HG03565 (cell line): ENCODE data around the gene IMPACT.

ENCODE experiments used
- ATAC-seq: cut with Tn5 transposase; IDR thresholded peaks from one replicate; pipeline ENCODE4 v1.9.1; 2021; ENCODE audit warnings: mild to moderate bottlenecking, moderate library complexity; ENCODE audit not compliant: unreplicated experiment

IMPACT gene, protein sequence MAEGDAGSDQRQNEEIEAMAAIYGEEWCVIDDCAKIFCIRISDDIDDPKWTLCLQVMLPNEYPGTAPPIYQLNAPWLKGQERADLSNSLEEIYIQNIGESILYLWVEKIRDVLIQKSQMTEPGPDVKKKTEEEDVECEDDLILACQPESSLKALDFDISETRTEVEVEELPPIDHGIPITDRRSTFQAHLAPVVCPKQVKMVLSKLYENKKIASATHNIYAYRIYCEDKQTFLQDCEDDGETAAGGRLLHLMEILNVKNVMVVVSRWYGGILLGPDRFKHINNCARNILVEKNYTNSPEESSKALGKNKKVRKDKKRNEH

GRCh38 chr18:24426398-24427294 lies at the start of gene IMPACT:
TSS of gene IMPACT (plus strand) at chr18:24426670. CDS start at chr18:24426757, 87 bp downstream.
- ATAC-seq: peak; percentile 76

- ATAC-seq: no peak
Observed at GRCh38 chr18:24378598-24378997, 47.9 kb upstream of the IMPACT start.

DNA sequence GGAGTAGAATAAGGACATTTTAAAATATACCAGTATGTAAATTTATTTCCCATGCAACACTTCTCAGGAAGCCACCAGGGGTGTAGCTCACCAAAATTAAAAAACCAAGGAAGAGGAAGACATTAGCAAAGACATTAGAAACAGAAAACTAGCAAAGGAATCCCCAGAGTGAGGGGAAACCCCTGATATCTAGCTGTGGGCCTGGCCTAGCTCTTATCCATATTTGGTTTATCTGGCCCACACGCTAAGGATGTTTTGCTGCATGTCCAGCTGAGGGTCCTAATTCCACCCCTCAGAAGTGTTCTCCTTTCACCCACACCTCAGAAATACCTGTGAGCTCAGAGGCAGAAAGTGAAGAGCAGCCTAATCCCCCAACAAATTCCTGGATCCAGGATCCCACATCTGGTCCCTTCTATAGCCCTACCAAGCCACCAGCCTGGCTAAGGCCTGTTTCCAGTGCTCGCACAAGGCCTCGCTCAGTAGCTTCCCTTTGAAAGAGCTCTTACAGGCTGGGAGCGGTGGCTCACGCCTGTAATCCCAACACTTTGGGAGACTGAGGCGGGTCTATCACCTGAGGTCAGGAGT lies 46.2 kb upstream of the IMPACT start:
- ATAC-seq: no peak

DNA sequence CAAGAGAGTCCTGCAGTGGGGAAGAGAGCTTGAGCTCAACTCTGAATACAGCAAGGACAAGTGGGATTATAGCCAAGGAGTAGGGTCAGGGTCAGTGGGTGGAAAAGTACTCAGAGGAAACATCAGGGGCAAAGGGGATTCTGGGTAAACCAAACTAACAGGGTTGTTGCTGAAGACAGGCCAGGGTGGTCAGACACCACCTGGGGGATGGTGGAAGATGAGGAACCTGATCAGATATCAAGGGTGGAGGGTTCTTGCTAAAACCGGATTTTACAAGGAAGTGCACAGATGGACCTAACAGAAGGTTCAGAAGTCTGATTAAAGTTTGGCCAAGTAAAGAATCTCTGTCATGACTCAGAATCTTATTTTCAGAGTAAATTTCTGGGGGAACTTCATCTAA lies 45.3 kb upstream of the IMPACT start:
- ATAC-seq: no peak

DNA sequence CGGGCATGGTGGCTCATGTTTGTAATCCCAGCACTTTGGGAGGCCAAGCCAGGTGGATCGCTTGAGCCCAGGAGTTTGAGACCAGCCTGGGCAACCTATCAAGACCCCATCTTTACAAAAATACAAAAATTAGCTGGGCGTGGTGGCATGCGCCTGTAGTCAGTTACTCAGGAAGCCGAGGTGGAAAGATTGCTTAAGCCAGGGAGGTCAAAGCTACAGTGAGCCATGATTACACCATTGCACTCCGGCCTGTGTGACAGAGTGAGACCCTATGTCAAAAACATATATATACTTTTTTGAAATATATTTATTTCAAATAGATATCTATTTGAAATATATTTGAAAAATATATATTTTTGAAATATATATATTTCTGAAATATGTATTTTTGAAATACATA lies 39.8 kb upstream of the IMPACT start:
- ATAC-seq: no peak

GRCh38 chr18:24388957-24389356 lies 37.5 kb upstream of the IMPACT start:
- ATAC-seq: no peak

GRCh38 chr18:24395049-24395795 lies 31.2 kb upstream of the IMPACT start:
- ATAC-seq: no peak

DNA sequence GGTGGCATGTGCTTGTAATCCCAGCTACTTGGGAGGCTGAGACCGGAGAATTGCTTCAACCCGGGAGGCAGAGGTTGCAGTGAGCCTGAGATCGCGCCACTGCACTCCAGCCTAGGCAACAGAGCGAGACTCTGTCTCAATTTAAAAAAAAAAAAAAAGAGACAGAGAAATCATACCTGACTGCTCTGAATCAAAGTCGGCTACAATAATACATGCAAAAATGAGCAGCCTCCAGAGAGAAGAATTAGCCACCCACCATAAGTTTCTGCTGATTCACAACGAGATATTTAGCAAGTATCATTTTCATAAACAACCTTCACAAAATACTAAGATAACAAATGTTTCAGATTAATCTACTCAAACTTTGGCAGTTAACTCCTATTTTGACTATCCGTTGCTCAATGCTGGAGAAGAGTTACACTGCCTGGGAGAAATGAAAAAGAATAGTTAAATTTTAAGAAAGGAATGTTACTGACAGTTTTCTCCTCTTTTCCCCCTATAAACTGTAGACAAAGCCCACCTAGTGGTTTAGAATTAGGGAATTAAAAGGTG lies 30.3 kb upstream of the IMPACT start:
- no peak for ATAC-seq

- ATAC-seq: no peak
Observed at GRCh38 chr18:24397131-24397693, 29.3 kb upstream of the IMPACT start.

- no peak for ATAC-seq
Observed at GRCh38 chr18:24397694-24398368, 28.6 kb upstream of the IMPACT start, which contains the start of gene OSBPL1A. TSS of gene OSBPL1A (minus strand) at chr18:24397824. CDS start at chr18:24377533, 20,291 bp downstream.

DNA sequence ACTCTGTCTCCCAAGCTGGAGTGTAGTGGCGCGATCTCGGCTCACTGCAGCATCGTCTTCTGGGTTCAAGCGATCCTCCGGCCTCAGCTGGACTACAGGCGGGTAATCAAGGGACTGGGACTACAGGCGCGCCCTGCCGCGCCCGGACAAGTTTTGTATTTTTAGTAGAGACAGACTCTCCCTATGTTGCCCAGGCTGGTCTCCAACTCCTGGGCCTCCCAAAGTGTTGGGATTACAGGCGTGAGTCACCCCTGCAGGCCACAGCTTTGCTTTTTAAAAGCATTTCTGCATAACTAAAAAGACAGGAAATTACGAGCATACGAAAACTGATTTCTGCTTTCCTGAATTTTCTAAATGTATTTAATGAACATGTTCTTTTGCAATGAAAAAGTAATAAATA lies 27.9 kb upstream of the IMPACT start:
- ATAC-seq: no peak

- no peak for ATAC-seq
Observed at GRCh38 chr18:24400587-24400986, 25.9 kb upstream of the IMPACT start.

DNA sequence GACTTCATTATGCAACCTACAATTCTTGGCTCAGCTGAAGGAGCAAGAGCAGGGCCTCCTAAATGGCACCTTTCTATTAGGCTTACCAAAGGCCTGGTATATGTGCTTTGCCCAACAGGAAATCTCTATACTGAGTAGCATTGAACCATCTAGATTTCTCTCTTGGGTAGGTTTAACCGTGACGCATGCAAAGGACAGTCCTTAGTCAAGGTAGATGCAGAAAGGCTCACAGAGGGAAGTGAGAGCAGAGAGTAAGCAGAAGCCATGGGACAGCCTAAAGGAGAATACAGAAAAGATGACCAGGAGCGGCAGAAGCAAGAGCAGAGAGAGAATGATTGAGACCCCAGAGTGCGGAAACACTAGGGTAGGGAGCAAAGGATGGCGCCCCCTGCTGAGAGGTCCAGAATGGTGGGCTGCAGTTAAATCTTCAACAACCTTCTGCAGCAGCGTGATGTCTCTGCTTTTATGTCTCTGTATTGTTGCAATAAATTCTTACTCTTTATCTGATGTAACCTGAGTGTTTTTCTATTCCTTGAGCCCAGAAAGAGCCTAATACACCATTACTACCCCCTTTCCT lies 24.2 kb upstream of the IMPACT start:
- no peak for ATAC-seq

DNA sequence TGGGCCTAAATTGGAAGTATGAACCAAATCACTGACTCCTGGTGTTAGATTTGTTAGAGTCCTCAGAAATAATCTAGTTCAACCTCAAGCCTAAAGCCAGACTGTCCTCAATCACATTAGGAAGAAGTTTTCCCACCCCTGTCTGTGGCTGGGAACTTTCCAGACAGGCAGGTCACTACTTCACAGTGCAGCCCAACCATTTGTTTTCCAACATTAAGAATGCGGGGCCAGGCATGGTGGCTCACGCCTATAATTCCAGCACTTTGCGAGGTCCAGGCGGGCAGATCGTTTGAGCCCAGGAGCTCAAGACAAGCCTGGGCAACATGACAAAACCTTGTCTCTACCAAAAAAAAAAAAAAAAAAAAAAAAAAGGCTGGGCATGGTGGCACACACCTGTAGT lies 23.4 kb upstream of the IMPACT start:
- ATAC-seq: no peak

GRCh38 chr18:24404591-24404990 lies 21.9 kb upstream of the IMPACT start:
- no peak for ATAC-seq

DNA sequence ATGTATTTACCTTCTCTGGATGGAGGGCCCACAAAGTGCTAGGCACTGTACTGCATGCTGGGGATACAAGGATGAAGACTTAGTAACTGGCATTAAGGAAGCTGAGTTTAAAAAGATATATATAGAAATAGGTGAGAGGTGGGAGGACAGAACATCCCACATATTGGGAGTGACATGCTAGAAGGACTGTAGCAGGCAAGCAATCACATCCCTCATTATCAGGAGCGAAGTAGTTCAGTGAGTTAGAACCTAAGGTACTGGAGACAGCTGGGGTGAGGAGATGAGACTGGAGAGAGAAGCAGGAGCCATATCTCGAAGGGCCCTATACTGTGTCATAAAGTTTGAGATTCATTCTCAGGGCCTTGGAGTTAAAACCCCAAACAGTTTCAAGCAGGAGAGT lies 18.0 kb upstream of the IMPACT start:
- no peak for ATAC-seq

- ATAC-seq: no peak
Observed at GRCh38 chr18:24413148-24413547, 13.3 kb upstream of the IMPACT start.

- peak; percentile 80 for ATAC-seq
Observed at GRCh38 chr18:24414349-24415003, 12.0 kb upstream of the IMPACT start.

- ATAC-seq: no peak
Observed at GRCh38 chr18:24417480-24417879, 9.0 kb upstream of the IMPACT start.
